Vagina (tissue), 2 donors: Measurements from ENCODE around the gene DCC. TPM values are rescaled to one million over a fixed set of nuclear protein-coding genes. Genes with fewer than 3 reads are reported as not detected.

Source experiments
- DNase-seq, 2 donors: peaks; one replicate each; pipeline ENCODE4 v3.0.0-alpha.2; 2017; ENCODE audit errors: extremely low spot score in 2 of 2
- H3K27ac ChIP-seq: fragments of 200-600 bp; sonication (generic); one replicate; pipeline ENCODE4 v1.5.1; 2019
- H3K27me3 ChIP-seq: fragments of 200-600 bp; sonication (generic); one replicate; pipeline ENCODE4 v1.5.1; 2019
- H3K36me3 ChIP-seq, 2 donors: fragments of 200-600 bp; sonication (generic); one replicate each; pipeline ENCODE4 v1.5.1; 2017 to 2019
- H3K4me1 ChIP-seq: fragments of 200-600 bp; sonication (generic); one replicate; pipeline ENCODE4 v1.5.1; 2019
- H3K4me3 ChIP-seq, 2 donors: fragments of 200-600 bp; sonication (generic); 1 replicate in 1 of 2; 2 replicates in 1 of 2; pipeline ENCODE4 v1.5.1; 2016 to 2019
- H3K9me3 ChIP-seq: fragments of 200-600 bp; sonication (generic); one replicate; pipeline ENCODE4 v1.5.1; 2019
- CTCF ChIP-seq, 3 experiments: fragments of 450-650 bp in 2 of 3; fragments of 200-600 bp in 1 of 3; sonication (generic) in 1 of 3; IDR thresholded peaks; one replicate each; pipeline ENCODE4 v1.5.1; 2017 to 2019; ENCODE audit warnings: antibody characterized with exemption in 3 of 3, mild to moderate bottlenecking in 2 of 3, moderate library complexity in 2 of 3
- POLR2A ChIP-seq, 2 donors: fragments of 450-650 bp; IDR thresholded peaks; one replicate each; pipeline ENCODE4 v1.6.1; 2017; ENCODE audit warnings: antibody characterized with exemption in 2 of 2, mild to moderate bottlenecking in 2 of 2, moderate library complexity in 2 of 2
- POLR2AphosphoS5 ChIP-seq, 2 donors: sonication (generic); formaldehyde crosslinking; IDR thresholded peaks; one replicate each; pipeline ENCODE4 v1.9.0; 2017; ENCODE audit warnings: antibody characterized with exemption in 2 of 2, mild to moderate bottlenecking in 2 of 2, low read depth in 1 of 2; ENCODE audit not compliant: insufficient read depth in 1 of 2
- intact Hi-C: fragments of 100-400 bp; cut with DNase I; formaldehyde crosslinking; loops from one replicate; pipeline ENCODE4 v1.15.1; 2023
- total RNA-seq: library from RNA; depleted of rRNA; stranded (reverse); fragments of >200 nt; gene quantifications from one replicate; pipeline ENCODE4 v1.2.3, GENCODE V29; 2016

Gene DCC
- total RNA-seq, 1 donor from 2014 or later: not detected

- Histone ChIP-seq H3K36me3 (no peaks in the 10 kb centered on the region), H3K27me3 (no peaks in the 10 kb centered on the region), H3K27ac (no peak overlapping the region), H3K4me1 (no peaks in the 10 kb centered on the region), H3K9me3 (no peaks in the 10 kb centered on the region), H3K4me3 (no peak overlapping the region)
- DNase-seq: no peak
- intact Hi-C loops: no loop called here
- TF ChIP-seq POLR2A (IDR thresholded peaks at IDR 0.05) (no peak), POLR2AphosphoS5 (IDR thresholded peaks at IDR 0.05; ENCODE audit: insufficient read depth in 1 of 2, low read depth in 1 of 2) (no peak), CTCF (IDR thresholded peaks at IDR 0.05) (no peak)
These were observed 37.1 kb downstream of the DCC start for GRCh38 chr18:52377094-52377493.

GRCh38 chr18:52386306-52386705 is 46.3 kb downstream of the DCC start:
- intact Hi-C loops: no loop called here
- TF ChIP-seq POLR2AphosphoS5 (IDR thresholded peaks at IDR 0.05; ENCODE audit: insufficient read depth in 1 of 2, low read depth in 1 of 2) (no peak), POLR2A (IDR thresholded peaks at IDR 0.05) (no peak), CTCF (IDR thresholded peaks at IDR 0.05) (no peak)
- no peaks in the 10 kb centered on the region for H3K9me3 ChIP-seq
- H3K27me3 ChIP-seq: no peaks in the 10 kb centered on the region
- H3K27ac ChIP-seq: no peak overlapping the region
- H3K4me3 ChIP-seq: no peak overlapping the region
- DNase-seq: no peak
- H3K36me3 ChIP-seq: no peaks in the 10 kb centered on the region
- H3K4me1 ChIP-seq: no peaks in the 10 kb centered on the region

GRCh38 chr18:52387175-52387574 is 47.2 kb downstream of the DCC start:
- no peaks in the 10 kb centered on the region for H3K9me3 ChIP-seq
- intact Hi-C loops: no loop called here
- TF ChIP-seq POLR2A (IDR thresholded peaks at IDR 0.05): no peak
- TF ChIP-seq CTCF (IDR thresholded peaks at IDR 0.05): no peak
- no peak for TF ChIP-seq POLR2AphosphoS5 (IDR thresholded peaks at IDR 0.05; ENCODE audit: insufficient read depth in 1 of 2, low read depth in 1 of 2)
- no peak overlapping the region for H3K27ac ChIP-seq
- H3K36me3 ChIP-seq: no peaks in the 10 kb centered on the region
- no peak overlapping the region for H3K4me3 ChIP-seq
- no peak for DNase-seq
- no peaks in the 10 kb centered on the region for H3K27me3 ChIP-seq
- no peaks in the 10 kb centered on the region for H3K4me1 ChIP-seq

GRCh38 chr18:52391810-52392559 is 52.0 kb downstream of the DCC start:
- Histone ChIP-seq H3K4me3 (no peak overlapping the region), H3K4me1 (no peaks in the 10 kb centered on the region), H3K27me3 (no peaks in the 10 kb centered on the region), H3K9me3 (no peaks in the 10 kb centered on the region), H3K36me3 (no peaks in the 10 kb centered on the region), H3K27ac (no peak overlapping the region)
- intact Hi-C loops: no loop called here
- TF ChIP-seq POLR2A (IDR thresholded peaks at IDR 0.05): no peak
- no peak for TF ChIP-seq POLR2AphosphoS5 (IDR thresholded peaks at IDR 0.05; ENCODE audit: insufficient read depth in 1 of 2, low read depth in 1 of 2)
- no peak for TF ChIP-seq CTCF (IDR thresholded peaks at IDR 0.05)
- DNase-seq: no peak

- no peaks in the 10 kb centered on the region for H3K4me1 ChIP-seq
- no peaks in the 10 kb centered on the region for H3K36me3 ChIP-seq
- intact Hi-C loops: no loop called here
- no peaks in the 10 kb centered on the region for H3K27me3 ChIP-seq
- H3K4me3 ChIP-seq: no peak overlapping the region
- no peaks in the 10 kb centered on the region for H3K9me3 ChIP-seq
- TF ChIP-seq POLR2AphosphoS5 (IDR thresholded peaks at IDR 0.05; ENCODE audit: insufficient read depth in 1 of 2, low read depth in 1 of 2) (no peak), POLR2A (IDR thresholded peaks at IDR 0.05) (no peak), CTCF (IDR thresholded peaks at IDR 0.05) (no peak)
- H3K27ac ChIP-seq: no peak overlapping the region
- DNase-seq: no peak
These were observed 54.6 kb downstream of the DCC start for GRCh38 chr18:52394602-52395001.
